Renal pelvis (tissue), 4 donors: ENCODE results near the gene MTERF1. TPM values are rescaled to one million over a fixed set of nuclear protein-coding genes. Genes with fewer than 3 reads are reported as not detected.
"Not testable (repeated sequence)": the region's sequence is repeated elsewhere in the genome, so short reads cannot be mapped to it uniquely, and the experiment has no call there.

Source experiments
- DNase-seq: peaks from one replicate; pipeline ENCODE4 v3.0.0-alpha.2; 2013
- polyA plus RNA-seq, 3 donors: library from polyadenylated mRNA; unstranded; fragments of 120-200 nt; gene quantifications; one replicate each; pipeline ENCODE4 v1.2.1, GENCODE V29; 2013; ENCODE audit not compliant: insufficient read length in 3 of 3

MTERF1 gene
- polyA plus RNA-seq, 3 donors: 16.8 to 17.0 (median 16.8) TPM

- DNase-seq: not testable (repeated sequence)
Observed at GRCh38 chr7:91888271-91889175, 8.0 kb upstream of the MTERF1 start.

GRCh38 chr7:91887336-91888213 is 7.1 kb upstream of the MTERF1 start:
- DNase-seq: not testable (repeated sequence)

GRCh38 chr7:91883676-91884362 is 3.3 kb upstream of the MTERF1 start:
- no peak for DNase-seq

GRCh38 chr7:91880016-91880412 is 488 bp downstream of the MTERF1 start:
- no peak for DNase-seq

GRCh38 chr7:91876391-91877133 is 3.9 kb downstream of the MTERF1 start:
- DNase-seq: no peak

- no peak for DNase-seq
Observed at GRCh38 chr7:91875851-91876250, 4.7 kb downstream of the MTERF1 start.

- DNase-seq: no peak
Observed at GRCh38 chr7:91872928-91873327, 7.6 kb downstream of the MTERF1 start.

GRCh38 chr7:91872069-91872468 is 8.4 kb downstream of the MTERF1 start:
- no peak for DNase-seq

GRCh38 chr7:91869661-91870060 is 10.8 kb downstream of the MTERF1 start:
- no peak for DNase-seq

GRCh38 chr7:91866599-91867148 is 13.8 kb downstream of the MTERF1 start:
- no peak for DNase-seq

GRCh38 chr7:91865511-91865910 is 15.0 kb downstream of the MTERF1 start:
- no peak for DNase-seq

GRCh38 chr7:91864604-91865003 is 15.9 kb downstream of the MTERF1 start:
- DNase-seq: not testable (repeated sequence)

- no peak for DNase-seq
Observed at GRCh38 chr7:91864070-91864469, 16.4 kb downstream of the MTERF1 start.

GRCh38 chr7:91852263-91852741 is 28.2 kb downstream of the MTERF1 start:
- no peak for DNase-seq

- DNase-seq: no peak
Observed at GRCh38 chr7:91850455-91850854, 30.0 kb downstream of the MTERF1 start.

GRCh38 chr7:91847876-91848588 is 32.5 kb downstream of the MTERF1 start:
- no peak for DNase-seq

GRCh38 chr7:91847231-91847630 is 33.3 kb downstream of the MTERF1 start:
- no peak for DNase-seq

- DNase-seq: no peak
Observed at GRCh38 chr7:91846436-91846835, 34.1 kb downstream of the MTERF1 start.

- no peak for DNase-seq
Observed at GRCh38 chr7:91843831-91844230, 36.7 kb downstream of the MTERF1 start.

GRCh38 chr7:91838439-91838838 is 42.1 kb downstream of the MTERF1 start:
- DNase-seq: no peak
